Measurements from ENCODE around the gene FBF1.

FBF1 gene

DNA sequence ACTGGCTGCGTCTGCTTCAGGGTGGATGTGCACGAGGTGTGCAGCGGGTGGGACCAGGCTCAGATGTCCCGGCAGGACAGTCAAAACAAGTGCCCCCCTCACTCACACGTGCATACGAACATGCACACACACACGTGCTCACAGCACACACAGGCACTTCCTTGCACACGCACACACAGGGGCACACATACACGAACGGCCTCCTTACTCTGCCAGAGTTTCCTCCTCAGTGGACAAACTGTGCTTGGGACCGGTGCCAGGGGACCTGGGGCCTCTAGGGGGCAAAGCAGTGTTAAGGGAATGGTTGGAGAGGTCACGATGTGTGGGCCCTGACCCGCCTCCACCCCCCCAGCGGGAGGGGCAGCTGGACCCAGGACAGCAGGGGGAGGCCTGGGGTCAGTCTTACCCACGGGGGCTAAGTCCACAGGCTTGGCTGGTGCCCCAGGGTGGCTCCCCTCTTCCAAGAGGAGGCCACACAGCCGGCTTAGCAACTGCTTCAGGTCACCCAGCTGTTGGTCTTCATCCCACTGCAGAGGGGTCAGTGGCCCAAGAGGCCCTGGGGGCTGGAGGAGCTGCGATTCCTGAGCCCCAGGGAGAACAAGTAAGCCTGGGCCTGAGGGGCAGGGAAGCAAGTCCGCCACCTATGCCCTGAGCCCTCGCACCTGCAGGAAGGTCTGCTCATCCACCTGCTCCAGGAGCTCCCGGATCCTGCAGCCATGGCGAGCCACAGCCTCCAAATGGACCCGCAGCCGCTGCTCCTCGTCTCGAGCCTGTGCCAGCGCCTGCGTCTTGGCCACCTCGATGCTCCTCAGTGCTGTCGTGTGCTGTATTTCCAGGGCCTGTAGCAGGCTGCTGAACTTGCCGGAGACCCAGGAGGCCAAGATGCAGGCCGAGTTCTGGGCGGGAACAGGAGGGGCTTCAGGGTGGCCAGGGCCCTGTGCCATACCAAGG, 49.0 kb downstream of the FBF1 start:
- TF ChIP-seq, protein P1, sequence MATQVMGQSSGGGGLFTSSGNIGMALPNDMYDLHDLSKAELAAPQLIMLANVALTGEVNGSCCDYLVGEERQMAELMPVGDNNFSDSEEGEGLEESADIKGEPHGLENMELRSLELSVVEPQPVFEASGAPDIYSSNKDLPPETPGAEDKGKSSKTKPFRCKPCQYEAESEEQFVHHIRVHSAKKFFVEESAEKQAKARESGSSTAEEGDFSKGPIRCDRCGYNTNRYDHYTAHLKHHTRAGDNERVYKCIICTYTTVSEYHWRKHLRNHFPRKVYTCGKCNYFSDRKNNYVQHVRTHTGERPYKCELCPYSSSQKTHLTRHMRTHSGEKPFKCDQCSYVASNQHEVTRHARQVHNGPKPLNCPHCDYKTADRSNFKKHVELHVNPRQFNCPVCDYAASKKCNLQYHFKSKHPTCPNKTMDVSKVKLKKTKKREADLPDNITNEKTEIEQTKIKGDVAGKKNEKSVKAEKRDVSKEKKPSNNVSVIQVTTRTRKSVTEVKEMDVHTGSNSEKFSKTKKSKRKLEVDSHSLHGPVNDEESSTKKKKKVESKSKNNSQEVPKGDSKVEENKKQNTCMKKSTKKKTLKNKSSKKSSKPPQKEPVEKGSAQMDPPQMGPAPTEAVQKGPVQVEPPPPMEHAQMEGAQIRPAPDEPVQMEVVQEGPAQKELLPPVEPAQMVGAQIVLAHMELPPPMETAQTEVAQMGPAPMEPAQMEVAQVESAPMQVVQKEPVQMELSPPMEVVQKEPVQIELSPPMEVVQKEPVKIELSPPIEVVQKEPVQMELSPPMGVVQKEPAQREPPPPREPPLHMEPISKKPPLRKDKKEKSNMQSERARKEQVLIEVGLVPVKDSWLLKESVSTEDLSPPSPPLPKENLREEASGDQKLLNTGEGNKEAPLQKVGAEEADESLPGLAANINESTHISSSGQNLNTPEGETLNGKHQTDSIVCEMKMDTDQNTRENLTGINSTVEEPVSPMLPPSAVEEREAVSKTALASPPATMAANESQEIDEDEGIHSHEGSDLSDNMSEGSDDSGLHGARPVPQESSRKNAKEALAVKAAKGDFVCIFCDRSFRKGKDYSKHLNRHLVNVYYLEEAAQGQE (IDR thresholded peaks at IDR 0.05; ENCODE audit: insufficient read depth in 1 of 2, low read depth in 2 of 2, low read length in 2 of 2): no peak
- no peak for TF ChIP-seq POLR2AphosphoS5 (IDR thresholded peaks at IDR 0.05; ENCODE audit: low read depth, low read length)
- TF ChIP-seq SIN3A (IDR thresholded peaks at IDR 0.05; ENCODE audit: borderline replicate concordance, insufficient read depth, low read length): no peak
- TF ChIP-seq FOXP2 (optimal IDR thresholded peaks at IDR 0.05; ENCODE audit: borderline replicate concordance, extremely low read depth, extremely low read length, insufficient read depth): no peak
- no peak for TF ChIP-seq TAF1 (IDR thresholded peaks at IDR 0.05; ENCODE audit: borderline replicate concordance, insufficient read depth, low read length)

DNA sequence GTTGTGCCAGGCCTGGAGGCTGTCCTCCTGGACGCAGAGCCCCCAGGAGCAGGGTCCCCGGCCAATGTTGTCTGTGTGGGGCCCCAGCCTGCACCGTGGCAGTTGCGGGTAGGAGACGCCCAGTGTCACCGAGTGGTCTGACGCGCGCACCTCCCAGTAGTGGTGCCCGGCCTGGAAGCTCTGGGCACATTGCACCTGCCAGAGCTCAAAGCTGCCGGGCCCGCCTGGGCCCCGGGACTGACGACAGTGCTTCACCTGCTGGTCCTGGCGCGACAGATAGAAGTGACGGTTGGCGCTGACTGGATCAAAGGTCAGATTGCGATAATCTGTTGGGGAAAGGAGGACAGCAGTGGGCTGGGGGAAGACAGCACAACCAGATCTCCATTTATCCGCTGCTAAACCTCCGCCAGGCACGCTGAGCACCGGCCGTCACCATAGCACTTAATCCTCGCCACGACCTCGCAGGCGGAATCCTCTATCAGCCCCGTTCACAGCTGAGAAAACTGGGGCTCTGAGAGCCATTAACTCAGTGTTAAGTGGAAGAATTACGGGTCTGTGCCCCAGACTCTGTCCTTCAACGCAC, 49.7 kb downstream of the FBF1 start:
- TF ChIP-seq POLR2AphosphoS5 (IDR thresholded peaks at IDR 0.05; ENCODE audit: low read depth, low read length) (no peak), FOXP2 (optimal IDR thresholded peaks at IDR 0.05; ENCODE audit: borderline replicate concordance, extremely low read depth, extremely low read length, insufficient read depth) (no peak), TAF1 (IDR thresholded peaks at IDR 0.05; ENCODE audit: borderline replicate concordance, insufficient read depth, low read length) (no peak), SIN3A (IDR thresholded peaks at IDR 0.05; ENCODE audit: borderline replicate concordance, insufficient read depth, low read length) (no peak)
- TF ChIP-seq, protein P1 (IDR thresholded peaks at IDR 0.05; ENCODE audit: insufficient read depth in 1 of 2, low read depth in 2 of 2, low read length in 2 of 2): no peak

DNA sequence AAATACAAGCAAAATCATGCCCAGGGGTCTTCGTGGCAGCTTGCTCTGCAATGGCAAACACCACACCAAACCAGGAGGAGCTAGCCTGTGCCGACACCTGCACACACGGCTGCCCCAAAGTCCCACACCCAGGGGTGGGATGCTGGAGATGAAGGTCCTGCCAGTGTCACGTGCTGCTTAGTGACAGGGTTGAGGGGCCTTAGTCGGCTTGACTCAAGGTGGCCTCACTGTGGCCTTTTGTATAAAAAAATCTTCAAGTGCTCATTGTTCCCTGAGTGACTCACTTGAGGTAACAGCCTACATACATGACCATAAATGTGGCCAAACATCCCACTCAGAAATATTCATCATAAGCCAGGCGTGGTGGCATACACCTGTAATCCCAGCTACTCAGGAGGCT, 51.4 kb downstream of the FBF1 start:
- TF ChIP-seq, protein P1 (IDR thresholded peaks at IDR 0.05; ENCODE audit: insufficient read depth in 1 of 2, low read depth in 2 of 2, low read length in 2 of 2): no peak
- TF ChIP-seq POLR2AphosphoS5 (IDR thresholded peaks at IDR 0.05; ENCODE audit: low read depth, low read length): no peak
- no peak for TF ChIP-seq FOXP2 (optimal IDR thresholded peaks at IDR 0.05; ENCODE audit: borderline replicate concordance, extremely low read depth, extremely low read length, insufficient read depth)
- no peak for TF ChIP-seq TAF1 (IDR thresholded peaks at IDR 0.05; ENCODE audit: borderline replicate concordance, insufficient read depth, low read length)
- no peak for TF ChIP-seq SIN3A (IDR thresholded peaks at IDR 0.05; ENCODE audit: borderline replicate concordance, insufficient read depth, low read length)

DNA sequence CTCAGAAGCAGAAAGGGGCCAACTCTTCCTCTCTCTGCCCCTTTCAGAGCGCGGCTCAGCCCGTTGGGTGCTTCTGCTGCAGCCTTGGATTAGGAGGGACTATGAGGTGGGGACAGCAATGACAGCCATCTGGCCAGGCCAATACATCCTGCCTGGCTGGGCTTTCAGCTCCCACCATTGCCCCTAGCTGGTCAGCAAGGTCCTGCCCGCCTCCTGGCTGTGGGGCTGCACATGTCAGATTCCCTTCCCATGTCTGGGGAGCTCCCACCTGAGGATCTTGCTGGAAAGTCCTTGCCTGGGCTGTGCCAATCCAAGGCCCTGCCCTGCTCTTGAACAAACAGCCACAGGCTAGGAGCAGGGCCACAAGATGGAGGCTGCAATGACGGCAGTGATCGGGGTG, 52.4 kb downstream of the FBF1 start:
- TF ChIP-seq SIN3A (IDR thresholded peaks at IDR 0.05; ENCODE audit: borderline replicate concordance, insufficient read depth, low read length): no peak
- TF ChIP-seq POLR2AphosphoS5 (IDR thresholded peaks at IDR 0.05; ENCODE audit: low read depth, low read length): no peak
- no peak for TF ChIP-seq TAF1 (IDR thresholded peaks at IDR 0.05; ENCODE audit: borderline replicate concordance, insufficient read depth, low read length)
- TF ChIP-seq, protein P1 (IDR thresholded peaks at IDR 0.05; ENCODE audit: insufficient read depth in 1 of 2, low read depth in 2 of 2, low read length in 2 of 2): no peak
- no peak for TF ChIP-seq FOXP2 (optimal IDR thresholded peaks at IDR 0.05; ENCODE audit: borderline replicate concordance, extremely low read depth, extremely low read length, insufficient read depth)

Data from PFSK-1 (cell line).